Fibroblast of villous mesenchyme (primary cell): ENCODE data around the gene GIGYF1. TPM values are rescaled to one million over a fixed set of nuclear protein-coding genes. Genes with fewer than 3 reads are reported as not detected.
A peak's percentile ranks its signal among the peaks of the same experiment; 100 is the strongest.

Experiments
- DNase-seq: peaks from one replicate; pipeline ENCODE4 v3.0.0-alpha.2; 2010; ENCODE audit warnings: low read depth
- H3K4me3 ChIP-seq: 2 replicates; pipeline ENCODE4 v1.5.1; 2011; ENCODE audit warnings: low read depth, mild to moderate bottlenecking, low read length
- CTCF ChIP-seq: IDR thresholded peaks from 2 replicates; pipeline ENCODE4 v1.5.1; 2012; ENCODE audit warnings: low read depth, mild to moderate bottlenecking, low read length; ENCODE audit not compliant: insufficient read depth
- total RNA-seq: library from RNA; depleted of rRNA; stranded (reverse); fragments of >200 nt; gene quantifications from 2 replicates; pipeline ENCODE4 v1.2.3, GENCODE V29; 2012

The GIGYF1 gene
- total RNA-seq, 1 donor = 15.5 TPM

- TF ChIP-seq CTCF = no peak
- DNase-seq = no peak
- peak overlapping the region; percentile 80 for H3K4me3 ChIP-seq
Observed at GRCh38 chr7:100692578-100692961, 1.5 kb downstream of the GIGYF1 start.

GRCh38 chr7:100691676-100692577, 2.1 kb downstream of the GIGYF1 start:
- peak; percentile 93 for TF ChIP-seq CTCF
- DNase-seq = peak; percentile 75

GRCh38 chr7:100689230-100690135, 4.6 kb downstream of the GIGYF1 start:
- no peak for TF ChIP-seq CTCF
- no peak overlapping the region for H3K4me3 ChIP-seq
- no peak for DNase-seq

More at GRCh38 chr7:100691676-100692577, 2.1 kb downstream of the GIGYF1 start:
- peak overlapping the region; percentile 80 for H3K4me3 ChIP-seq

GRCh38 chr7:100688326-100688860, 5.7 kb downstream of the GIGYF1 start:
- no peak for TF ChIP-seq CTCF
- no peak for DNase-seq
- no peak overlapping the region for H3K4me3 ChIP-seq

GRCh38 chr7:100687751-100688300, 6.2 kb downstream of the GIGYF1 start:
- H3K4me3 ChIP-seq = no peak overlapping the region
- DNase-seq = peak; percentile 52
- no peak for TF ChIP-seq CTCF

GRCh38 chr7:100687261-100687660, 6.8 kb downstream of the GIGYF1 start:
- no peak overlapping the region for H3K4me3 ChIP-seq
- no peak for DNase-seq
- TF ChIP-seq CTCF = no peak
